ENCODE data around the gene GBA2.

DNA sequence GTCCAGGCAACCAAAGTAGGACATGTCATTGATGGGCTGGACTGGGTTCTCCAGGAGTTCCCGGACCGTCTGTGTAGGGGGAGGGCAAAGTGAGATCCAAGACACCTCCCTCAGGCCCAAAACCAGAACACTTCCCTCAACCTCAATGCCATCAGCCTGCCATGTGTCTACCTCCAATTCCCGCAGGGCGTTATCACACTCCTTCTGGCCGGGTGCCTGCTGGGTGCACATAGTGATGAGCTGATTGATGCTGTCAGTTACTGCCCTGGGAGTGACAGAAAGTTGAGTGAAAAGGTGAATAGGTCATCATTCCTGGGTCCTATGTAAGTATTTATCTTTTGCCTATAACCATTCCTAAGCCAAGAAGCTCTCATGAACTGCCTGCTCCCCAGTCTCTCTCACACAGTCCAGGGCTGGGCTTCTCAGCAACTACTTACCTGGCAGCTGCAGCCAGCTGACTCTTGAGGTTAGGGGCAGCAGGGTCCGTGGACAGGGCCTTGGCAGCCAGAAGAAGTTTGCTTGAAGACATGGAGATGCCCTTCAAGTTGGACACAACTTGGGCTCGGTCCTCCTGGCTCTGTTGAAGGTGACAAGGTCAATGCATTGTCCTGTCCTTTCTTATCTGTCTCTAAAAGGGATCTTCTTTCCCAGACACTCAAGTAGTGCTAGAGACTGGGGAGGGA lies 38.1 kb downstream of the GBA2 start:
- no peak for TF ChIP-seq CTCF (IDR thresholded peaks at IDR 0.05)
- no peak for TF ChIP-seq POLR2A (IDR thresholded peaks at IDR 0.05)

All from Peyer's patch (tissue), 4 donors.